Smooth muscle cell (in vitro differentiated cells): ENCODE results near the gene PPFIA1. TPM values are rescaled to one million over a fixed set of nuclear protein-coding genes. Genes with fewer than 3 reads are reported as not detected.

Source experiments
- DNase-seq: peaks from one replicate; lab custom pipeline; 2025; ENCODE audit not compliant: unreplicated experiment; lab: John Stamatoyannopoulos, UW
- H2AFZ ChIP-seq: fragments of 200-600 bp; sonication (generic); 2 replicates; pipeline ENCODE4 v1.6.0; 2016; ENCODE audit warnings: antibody characterized with exemption, low read depth, mild to moderate bottlenecking
- H3F3A ChIP-seq: fragments of 200-600 bp; sonication (generic); 2 replicates; pipeline ENCODE4 v1.6.0; 2017; ENCODE audit warnings: antibody characterized with exemption, low read depth
- H3K27ac ChIP-seq: fragments of 200-600 bp; sonication (generic); 2 replicates; pipeline ENCODE4 v1.5.1; 2016; ENCODE audit warnings: low read depth, mild to moderate bottlenecking
- H3K27me3 ChIP-seq: fragments of 200-600 bp; sonication (generic); 2 replicates; pipeline ENCODE4 v1.6.1; 2016; ENCODE audit warnings: low read depth, mild to moderate bottlenecking
- H3K36me3 ChIP-seq: fragments of 200-600 bp; sonication (generic); 2 replicates; pipeline ENCODE4 v1.5.1; 2016; ENCODE audit warnings: low read depth
- H3K4me1 ChIP-seq: fragments of 200-600 bp; sonication (generic); 2 replicates; pipeline ENCODE4 v1.5.1; 2016; ENCODE audit warnings: low read depth
- H3K4me2 ChIP-seq: fragments of 200-600 bp; sonication (generic); 2 replicates; pipeline ENCODE4 v1.6.0; 2016; ENCODE audit warnings: mild to moderate bottlenecking
- H3K4me3 ChIP-seq: fragments of 200-600 bp; sonication (generic); 2 replicates; pipeline ENCODE4 v1.5.1; 2016; ENCODE audit warnings: mild to moderate bottlenecking
- H3K79me2 ChIP-seq: fragments of 200-600 bp; sonication (generic); 2 replicates; pipeline ENCODE4 v1.6.0; 2016; ENCODE audit warnings: low read depth, mild to moderate bottlenecking
- H3K9ac ChIP-seq: fragments of 200-600 bp; sonication (generic); 2 replicates; pipeline ENCODE4 v1.6.0; 2016; ENCODE audit warnings: low read depth
- H3K9me3 ChIP-seq: fragments of 200-600 bp; sonication (generic); replicated peaks from 2 replicates; pipeline ENCODE4 v1.5.1; 2016; ENCODE audit warnings: low read depth
- H4K20me1 ChIP-seq: fragments of 200-600 bp; sonication (generic); 2 replicates; pipeline ENCODE4 v1.6.0; 2016; ENCODE audit warnings: low read depth
- CTCF ChIP-seq: fragments of 200-600 bp; sonication (generic); IDR thresholded peaks from 2 replicates; pipeline ENCODE4 v1.5.1; 2017; ENCODE audit warnings: borderline replicate concordance, mild to moderate bottlenecking, antibody characterized with exemption; ENCODE audit not compliant: insufficient read depth, poor library complexity, severe bottlenecking
- WGBS: methylation state at CpG from one replicate; pipeline ENCODE4 v1.1.7; 2016; ENCODE audit warnings: low lambda C conversion rate; 5-methylcytosine and 5-hydroxymethylcytosine counted together
- polyA plus RNA-seq: library from polyadenylated mRNA; unstranded; fragments of >200 nt; fragmentation: Nextera tagmentation; extraction: Ambion mirVana; gene quantifications from 2 replicates; pipeline ENCODE4 v1.2.1, GENCODE V29; 2016
- total RNA-seq: library from RNA; depleted of rRNA; stranded (reverse); fragments of >200 nt; gene quantifications from 2 replicates; pipeline ENCODE4 v1.2.3, GENCODE V29; 2014

Gene PPFIA1
- total and polyA plus RNA-seq, 2 experiments from 2014 or later: 23.8 to 48.2 TPM

- Histone ChIP-seq H3K36me3 (peaks cover 14% of the 10 kb centered on the region), H3K4me1 (no peaks in the 10 kb centered on the region), H3K27ac (peak overlapping the region; percentile 59), H4K20me1 (peaks cover 75% of the 10 kb centered on the region), H3K27me3 (no peaks in the 10 kb centered on the region), H3F3A (no peaks in the 10 kb centered on the region), H2AFZ (no peak overlapping the region), H3K4me2 (no peak overlapping the region), H3K4me3 (no peak overlapping the region), H3K9ac (no peak overlapping the region), H3K9me3 (no peaks in the 10 kb centered on the region), H3K79me2 (no peaks in the 10 kb centered on the region)
- no peak for DNase-seq
- TF ChIP-seq CTCF: no peak
- 89% methylated on average over 25 of the region's 25 CpGs for WGBS
Observed at GRCh38 chr11:70415642-70416395, 145.3 kb downstream of the PPFIA1 start.

GRCh38 chr11:70416881-70417280 lies 146.4 kb downstream of the PPFIA1 start:
- H3K27ac ChIP-seq: no peak overlapping the region
- no peaks in the 10 kb centered on the region for H3K27me3 ChIP-seq
- H3F3A ChIP-seq: no peaks in the 10 kb centered on the region
- H3K79me2 ChIP-seq: no peaks in the 10 kb centered on the region
- no peak overlapping the region for H3K4me2 ChIP-seq
- no peak overlapping the region for H3K4me3 ChIP-seq
- no peaks in the 10 kb centered on the region for H3K4me1 ChIP-seq
- no peak overlapping the region for H2AFZ ChIP-seq
- H3K36me3 ChIP-seq: peaks cover 8% of the 10 kb centered on the region
- no peak for DNase-seq
- peaks cover 81% of the 10 kb centered on the region for H4K20me1 ChIP-seq
- 97% methylated on average over 18 of the region's 20 CpGs for WGBS
- H3K9ac ChIP-seq: no peak overlapping the region
- no peaks in the 10 kb centered on the region for H3K9me3 ChIP-seq
- TF ChIP-seq CTCF: no peak

- 98% methylated on average over 12 of the region's 12 CpGs for WGBS
- H3F3A ChIP-seq: no peaks in the 10 kb centered on the region
- no peaks in the 10 kb centered on the region for H3K36me3 ChIP-seq
- no peak overlapping the region for H3K4me2 ChIP-seq
- no peak overlapping the region for H3K9ac ChIP-seq
- peaks cover 81% of the 10 kb centered on the region for H4K20me1 ChIP-seq
- H3K4me3 ChIP-seq: no peak overlapping the region
- no peaks in the 10 kb centered on the region for H3K4me1 ChIP-seq
- no peaks in the 10 kb centered on the region for H3K9me3 ChIP-seq
- no peak for DNase-seq
- H2AFZ ChIP-seq: no peak overlapping the region
- no peaks in the 10 kb centered on the region for H3K27me3 ChIP-seq
- peaks cover 4% of the 10 kb centered on the region for H3K79me2 ChIP-seq
- no peak overlapping the region for H3K27ac ChIP-seq
- TF ChIP-seq CTCF: no peak
Observed at GRCh38 chr11:70418130-70418529, 147.6 kb downstream of the PPFIA1 start.
